ENCODE data around the gene LIPC. TPM values are rescaled to one million over a fixed set of nuclear protein-coding genes. Genes with fewer than 3 reads are reported as not detected.

The LIPC gene
- total and polyA plus RNA-seq, 8 donors = 0.11 to 1.0 (median 0.60) TPM

DNA sequence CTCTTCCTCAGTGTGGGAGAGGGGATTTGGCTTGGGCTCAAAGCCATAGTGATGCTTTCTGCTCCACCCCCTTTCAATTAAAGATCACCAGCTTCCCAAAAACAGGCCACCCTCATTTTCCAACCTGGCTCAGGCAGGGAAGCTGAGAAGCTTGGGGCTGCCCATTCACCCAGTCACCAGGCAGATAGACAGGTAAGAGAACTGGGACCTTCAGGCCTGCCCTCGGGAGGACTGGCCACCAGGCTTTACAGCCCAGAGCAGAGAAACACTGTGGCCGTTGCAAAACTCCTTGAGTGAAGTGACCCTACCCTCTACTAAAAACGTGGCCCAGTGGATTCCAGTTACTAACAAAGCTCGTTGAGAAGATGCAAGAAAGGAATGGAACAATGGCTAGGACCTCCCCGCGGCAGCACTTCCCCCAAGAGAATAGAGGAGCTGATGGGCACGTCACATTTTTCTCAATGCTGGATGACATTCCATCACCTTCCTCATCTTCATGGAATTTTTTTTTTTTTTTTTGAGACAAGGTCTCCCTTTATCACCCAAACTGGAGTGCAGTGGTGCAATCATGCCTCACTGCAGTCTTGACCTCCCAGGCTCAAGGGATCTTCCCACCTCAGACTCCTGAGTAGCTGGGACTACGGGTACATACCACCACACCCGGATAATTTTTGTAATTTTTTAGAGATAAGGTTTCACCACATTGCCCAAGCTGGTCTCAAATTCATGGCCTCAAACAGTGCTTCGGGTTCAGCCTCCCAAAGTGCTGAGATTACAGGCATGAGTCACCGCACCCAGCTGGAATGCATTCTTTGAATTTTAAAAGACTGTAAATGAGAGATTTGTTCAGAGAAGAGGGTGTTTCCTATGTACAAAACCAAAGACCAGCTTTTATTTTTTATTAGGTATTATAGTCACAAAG, 37.9 kb downstream of the LIPC start:
- Histone ChIP-seq H3K4me1 (peaks cover 4 to 34% of the 10 kb centered on the region in 2 donors), H3K27ac (peak overlapping the region; percentile 33 to 60), H3K9me3 (no peaks in the 10 kb centered on the region), H3K36me3 (no peaks in the 10 kb centered on the region), H3K4me3 (no peak overlapping the region), H3K27me3 (no peaks in the 10 kb centered on the region)
- ATAC-seq = peak; percentile 67
- TF ChIP-seq, protein P1, sequence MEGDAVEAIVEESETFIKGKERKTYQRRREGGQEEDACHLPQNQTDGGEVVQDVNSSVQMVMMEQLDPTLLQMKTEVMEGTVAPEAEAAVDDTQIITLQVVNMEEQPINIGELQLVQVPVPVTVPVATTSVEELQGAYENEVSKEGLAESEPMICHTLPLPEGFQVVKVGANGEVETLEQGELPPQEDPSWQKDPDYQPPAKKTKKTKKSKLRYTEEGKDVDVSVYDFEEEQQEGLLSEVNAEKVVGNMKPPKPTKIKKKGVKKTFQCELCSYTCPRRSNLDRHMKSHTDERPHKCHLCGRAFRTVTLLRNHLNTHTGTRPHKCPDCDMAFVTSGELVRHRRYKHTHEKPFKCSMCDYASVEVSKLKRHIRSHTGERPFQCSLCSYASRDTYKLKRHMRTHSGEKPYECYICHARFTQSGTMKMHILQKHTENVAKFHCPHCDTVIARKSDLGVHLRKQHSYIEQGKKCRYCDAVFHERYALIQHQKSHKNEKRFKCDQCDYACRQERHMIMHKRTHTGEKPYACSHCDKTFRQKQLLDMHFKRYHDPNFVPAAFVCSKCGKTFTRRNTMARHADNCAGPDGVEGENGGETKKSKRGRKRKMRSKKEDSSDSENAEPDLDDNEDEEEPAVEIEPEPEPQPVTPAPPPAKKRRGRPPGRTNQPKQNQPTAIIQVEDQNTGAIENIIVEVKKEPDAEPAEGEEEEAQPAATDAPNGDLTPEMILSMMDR (IDR thresholded peaks at IDR 0.05) = no peak
- DNase-seq = peak in 1 of 4 donors; percentile 49
- intact Hi-C loops (cut with DNase I) = no loop called here

- TF ChIP-seq, protein P1 (IDR thresholded peaks at IDR 0.05) = no peak
- DNase-seq (no peak), ATAC-seq (no peak)
- Histone ChIP-seq H3K36me3 (no peaks in the 10 kb centered on the region), H3K4me3 (no peak overlapping the region), H3K9me3 (no peaks in the 10 kb centered on the region), H3K27ac (no peak overlapping the region), H3K4me1 (peaks cover 13 to 51% of the 10 kb centered on the region in 2 donors), H3K27me3 (no peaks in the 10 kb centered on the region)
- intact Hi-C loops (cut with DNase I) = no loop called here
Measured at GRCh38 chr15:58471348-58471747, 39.6 kb downstream of the LIPC start.

GRCh38 chr15:58472221-58472620, 40.4 kb downstream of the LIPC start:
- DNase-seq (no peak), ATAC-seq (no peak)
- no peak overlapping the region for H3K27ac ChIP-seq
- no peaks in the 10 kb centered on the region for H3K9me3 ChIP-seq
- intact Hi-C loops (cut with DNase I) = no loop called here
- H3K27me3 ChIP-seq = no peaks in the 10 kb centered on the region
- H3K4me3 ChIP-seq = no peak overlapping the region
- H3K4me1 ChIP-seq = peaks cover 13 to 59% of the 10 kb centered on the region in 2 donors
- H3K36me3 ChIP-seq = no peaks in the 10 kb centered on the region
- TF ChIP-seq, protein P1 (IDR thresholded peaks at IDR 0.05) = no peak

GRCh38 chr15:58472821-58473581, 41.2 kb downstream of the LIPC start:
- peak overlapping the region; percentile 17 to 31 for H3K27ac ChIP-seq
- H3K9me3 ChIP-seq = no peaks in the 10 kb centered on the region
- no peaks in the 10 kb centered on the region for H3K27me3 ChIP-seq
- ATAC-seq (no peak), DNase-seq (no peak)
- no peak overlapping the region for H3K4me3 ChIP-seq
- H3K36me3 ChIP-seq = no peaks in the 10 kb centered on the region
- peaks cover 13 to 64% of the 10 kb centered on the region in 2 donors for H3K4me1 ChIP-seq
- TF ChIP-seq, protein P1 (IDR thresholded peaks at IDR 0.05) = no peak
- intact Hi-C loops (cut with DNase I) = no loop called here

DNA sequence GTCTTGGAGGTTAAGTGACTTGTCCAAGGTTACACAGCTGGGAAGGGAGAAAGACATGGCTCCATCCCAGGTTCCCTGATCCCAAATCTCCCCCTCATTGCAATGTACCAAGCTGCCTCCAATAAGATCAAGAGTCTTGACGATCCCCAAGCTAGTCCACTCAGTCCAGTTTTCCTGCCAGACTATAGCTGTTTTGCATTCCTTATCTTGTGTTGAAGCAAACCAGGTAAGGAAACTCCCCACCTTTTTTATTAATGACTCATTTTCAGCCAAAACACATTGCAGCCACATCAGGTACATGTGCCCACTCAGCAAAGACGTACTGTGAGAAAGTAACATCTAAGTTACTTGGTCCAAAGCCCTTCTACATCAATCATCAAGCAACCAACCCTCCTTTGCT, 41.9 kb downstream of the LIPC start:
- H3K27ac ChIP-seq = peak overlapping the region in 1 of 2 donors; percentile 17
- TF ChIP-seq, protein P1 (IDR thresholded peaks at IDR 0.05) = no peak
- no peaks in the 10 kb centered on the region for H3K9me3 ChIP-seq
- no peaks in the 10 kb centered on the region for H3K27me3 ChIP-seq
- no peak overlapping the region for H3K4me3 ChIP-seq
- intact Hi-C loops (cut with DNase I) = no loop called here
- ATAC-seq = peak; percentile 28
- H3K36me3 ChIP-seq = no peaks in the 10 kb centered on the region
- no peak for DNase-seq
- peaks cover 13 to 64% of the 10 kb centered on the region in 2 donors for H3K4me1 ChIP-seq

All from left lung (tissue), 10 donors.